H1 (cell line): ENCODE measurements around the gene ASAP2. TPM values are rescaled to one million over a fixed set of nuclear protein-coding genes. Genes with fewer than 3 reads are reported as not detected.
A peak's percentile ranks its signal among the peaks of the same experiment; 100 is the strongest.

Experiments
- CTCF ChIA-PET: fragments of 300-600 bp; sonication (Branson Sonifier 250); formaldehyde crosslinking; loops from one replicate; lab custom pipeline; 2021; ENCODE audit not compliant: partially characterized antibody; lab: Charles Lee
- POLR2A ChIA-PET: fragments of 300-600 bp; sonication (Branson Sonifier 250); formaldehyde crosslinking; loops from one replicate; lab custom pipeline; 2021; ENCODE audit warnings: inconsistent platforms; ENCODE audit not compliant: partially characterized antibody; lab: Charles Lee
- DNase-seq, 2 experiments: peaks; one replicate each; pipeline versions ENCODE4 v3.0.0 to v3.0.0-alpha.2; 2010 to 2022; ENCODE audit warnings: low spot score in 2 of 2, low read depth in 1 of 2, mixed read lengths in 1 of 2
- FAIRE-seq: peaks from 2 replicates; lab custom pipeline; 2011; peaks lifted over from hg19 to GRCh38; lab: Jason Lieb, UNC
- H2AFZ ChIP-seq: 2 replicates; pipeline ENCODE4 v1.8.1; 2012; ENCODE audit warnings: low read length, inconsistent platforms
- H2AK5ac ChIP-seq: 2 replicates; pipeline ENCODE4 v1.6.1; 2013; ENCODE audit warnings: low read depth, low read length
- H2BK120ac ChIP-seq: replicated peaks from 2 replicates; pipeline ENCODE3; 2013; ENCODE audit warnings: low read depth, low read length, inconsistent platforms
- H2BK12ac ChIP-seq: 2 replicates; pipeline ENCODE4 v1.6.1; 2013; ENCODE audit warnings: low read depth, low read length
- H2BK15ac ChIP-seq: 2 replicates; pipeline ENCODE4 v1.6.1; 2013; ENCODE audit warnings: low read length
- H2BK20ac ChIP-seq: 2 replicates; pipeline ENCODE4 v1.6.1; 2013; ENCODE audit warnings: low read length
- H2BK5ac ChIP-seq: 2 replicates; pipeline ENCODE4 v1.6.1; 2013; ENCODE audit warnings: low read depth, low read length
- H3K14ac ChIP-seq: 2 replicates; pipeline ENCODE4 v1.6.1; 2013; ENCODE audit warnings: inconsistent platforms; ENCODE audit not compliant: insufficient read length
- H3K18ac ChIP-seq: 2 replicates; pipeline ENCODE4 v1.6.1; 2013; ENCODE audit warnings: low read length; ENCODE audit errors: extremely low read depth
- H3K23ac ChIP-seq: 2 replicates; pipeline ENCODE4 v1.6.1; 2013; ENCODE audit warnings: inconsistent platforms; ENCODE audit not compliant: insufficient read length
- H3K23me2 ChIP-seq: 2 replicates; pipeline ENCODE4 v1.6.1; 2013; ENCODE audit warnings: low read depth, low read length
- H3K27ac ChIP-seq: 2 replicates; pipeline ENCODE4 v1.6.1; 2011; ENCODE audit warnings: low read depth, low read length, inconsistent platforms
- H3K27me3 ChIP-seq, 4 experiments: replicated peaks in 1 of 4; 1 replicate in 1 of 4; 2 replicates in 3 of 4; pipeline versions ENCODE4 v1.6.1 to v1.8.1; 2011 to 2013; ENCODE audit warnings: low read length in 3 of 4, mild to moderate bottlenecking in 3 of 4, inconsistent platforms in 2 of 4, mixed read lengths in 2 of 4, moderate library complexity in 1 of 4; ENCODE audit not compliant: control insufficient read depth in 3 of 4, insufficient read depth in 3 of 4; ENCODE audit errors: extremely low read depth in 1 of 4
- H3K36me3 ChIP-seq, 4 experiments: 2 replicates each; pipeline versions ENCODE4 v1.6.1 to v1.8.1; 2011 to 2013; ENCODE audit warnings: mild to moderate bottlenecking in 4 of 4, low read length in 3 of 4, moderate library complexity in 2 of 4, control low read depth in 1 of 4, inconsistent platforms in 1 of 4; ENCODE audit not compliant: insufficient read depth in 4 of 4, control insufficient read depth in 2 of 4
- H3K4ac ChIP-seq: replicated peaks from 2 replicates; pipeline ENCODE3; 2013; ENCODE audit warnings: low read length, low read depth, mixed read lengths, inconsistent platforms; ENCODE audit not compliant: insufficient read length
- H3K4me1 ChIP-seq, 4 experiments: replicated peaks in 1 of 4; 1 replicate in 1 of 4; 2 replicates in 3 of 4; pipeline versions ENCODE4 v1.6.1 to v1.8.1; 2011 to 2013; ENCODE audit warnings: low read length in 3 of 4, inconsistent platforms in 2 of 4, mixed read lengths in 1 of 4; ENCODE audit not compliant: insufficient read depth in 4 of 4, control insufficient read depth in 3 of 4
- H3K4me2 ChIP-seq, 2 experiments: 2 replicates each; pipeline versions ENCODE4 v1.6.1 to v1.8.1; 2011 to 2013; ENCODE audit warnings: low read depth in 2 of 2, low read length in 2 of 2, control low read depth in 1 of 2, inconsistent platforms in 1 of 2, mild to moderate bottlenecking in 1 of 2; ENCODE audit not compliant: insufficient read depth in 1 of 2
- H3K4me3 ChIP-seq, 4 experiments: fragments of 200-600, 300-600 bp in 1 of 4; sonication (generic), shearing (Covaris generic), sonication (Bioruptor Twin) in 1 of 4; 2 replicates each; pipeline versions ENCODE4 v1.5.1 to v1.8.1; 2011 to 2016; ENCODE audit warnings: low read length in 4 of 4, low read depth in 3 of 4, control low read depth in 2 of 4, inconsistent platforms in 2 of 4, mild to moderate bottlenecking in 2 of 4, mixed read lengths in 1 of 4, moderate library complexity in 1 of 4; ENCODE audit not compliant: insufficient read depth in 2 of 4; ENCODE audit errors: extremely low read depth in 1 of 4
- H3K56ac ChIP-seq: replicated peaks from 2 replicates; pipeline ENCODE3; 2013; ENCODE audit warnings: low read depth, mild to moderate bottlenecking, mixed read lengths, low read length, inconsistent platforms; ENCODE audit not compliant: insufficient read length
- H3K79me1 ChIP-seq: 2 replicates; pipeline ENCODE4 v1.6.1; 2013; ENCODE audit warnings: low read depth, low read length, control low read depth
- H3K79me2 ChIP-seq, 2 experiments: 2 replicates each; pipeline versions ENCODE4 v1.6.1 to v1.8.1; 2012 to 2013; ENCODE audit warnings: low read length in 2 of 2, mild to moderate bottlenecking in 2 of 2, inconsistent platforms in 1 of 2; ENCODE audit not compliant: insufficient read depth in 2 of 2, control insufficient read depth in 1 of 2
- H3K9ac ChIP-seq, 4 experiments: replicated peaks in 1 of 4; 1 replicate in 1 of 4; 2 replicates in 3 of 4; pipeline versions ENCODE4 v1.6.1 to v1.8.1; 2011 to 2013; ENCODE audit warnings: low read depth in 3 of 4, low read length in 3 of 4, control low read depth in 2 of 4, mild to moderate bottlenecking in 2 of 4, moderate library complexity in 2 of 4, inconsistent platforms in 1 of 4; ENCODE audit errors: extremely low read depth in 1 of 4
- H3K9me3 ChIP-seq, 2 experiments: 2 replicates each; pipeline versions ENCODE4 v1.6.1 to v1.8.1; 2012 to 2013; ENCODE audit warnings: mild to moderate bottlenecking in 2 of 2, moderate library complexity in 2 of 2, control low read depth in 1 of 2, inconsistent platforms in 1 of 2, low read depth in 1 of 2, low read length in 1 of 2, mixed read lengths in 1 of 2; ENCODE audit not compliant: insufficient read depth in 2 of 2
- H4K20me1 ChIP-seq, 2 experiments: replicated peaks in 1 of 2; 2 replicates each; pipeline versions ENCODE3 to v1.8.1; 2011 to 2013; ENCODE audit warnings: inconsistent platforms in 2 of 2, low read length in 2 of 2, mild to moderate bottlenecking in 1 of 2; ENCODE audit not compliant: insufficient read depth in 2 of 2, control insufficient read depth in 1 of 2
- H4K5ac ChIP-seq: 2 replicates; pipeline ENCODE4 v1.6.1; 2013; ENCODE audit warnings: low read length, low read depth, mixed read lengths, inconsistent platforms; ENCODE audit not compliant: insufficient read length
- H4K8ac ChIP-seq: 2 replicates; pipeline ENCODE4 v1.8.0; 2013; ENCODE audit warnings: mild to moderate bottlenecking, moderate library complexity, low read length, inconsistent platforms; ENCODE audit not compliant: insufficient read depth; ENCODE audit errors: extremely low read depth
- H4K91ac ChIP-seq: replicated peaks from 2 replicates; pipeline ENCODE3; 2013; ENCODE audit warnings: low read length, mixed read lengths, inconsistent platforms; ENCODE audit not compliant: insufficient read length
- CHD1 ChIP-seq: IDR thresholded peaks from 2 replicates; pipeline ENCODE4 v1.6.1; 2012; ENCODE audit warnings: low read depth, low read length, improper control_type of control experiment
- CREB1 ChIP-seq: IDR thresholded peaks from 2 replicates; pipeline ENCODE4 v1.6.1; 2012; ENCODE audit warnings: inconsistent platforms
- HDAC2 ChIP-seq, 2 experiments: fragments of 300-600 bp in 1 of 2; sonication (generic) in 1 of 2; IDR thresholded peaks; 2 replicates each; pipeline ENCODE4 v1.6.1; 2011 to 2012; ENCODE audit warnings: low read depth in 2 of 2, low read length in 2 of 2, mild to moderate bottlenecking in 2 of 2, moderate library complexity in 2 of 2, borderline replicate concordance in 1 of 2, inconsistent platforms in 1 of 2
- KDM4A ChIP-seq: IDR thresholded peaks from one replicate; pipeline ENCODE4 v1.7.1; 2012; ENCODE audit warnings: low read depth, mild to moderate bottlenecking, moderate library complexity, low read length, inconsistent platforms; ENCODE audit not compliant: severe bottlenecking
- PHF8 ChIP-seq: fragments of 200-600 bp; sonication (generic); conservative IDR thresholded peaks from 2 replicates; pipeline ENCODE4 v1.7.1; 2012; ENCODE audit warnings: low read depth, mild to moderate bottlenecking, inconsistent platforms, low read length, moderate library complexity
- RAD21 ChIP-seq, 2 experiments: IDR thresholded peaks in 1 of 2; conservative IDR thresholded peaks in 1 of 2; 2 replicates each; pipeline ENCODE4 v1.6.1; 2011; ENCODE audit warnings: low read depth in 2 of 2, low read length in 2 of 2, improper control_type of control experiment in 1 of 2, inconsistent platforms in 1 of 2, mild to moderate bottlenecking in 1 of 2, moderate library complexity in 1 of 2
- RBBP5 ChIP-seq: IDR thresholded peaks from 2 replicates; pipeline ENCODE4 v1.7.1; 2012; ENCODE audit warnings: low read depth, mild to moderate bottlenecking, inconsistent platforms, low read length, moderate library complexity, borderline replicate concordance
- USF2 ChIP-seq: IDR thresholded peaks from 2 replicates; pipeline ENCODE4 v1.6.1; 2011; ENCODE audit warnings: low read length, improper control_type of control experiment
- WGBS, 2 experiments: shearing (Covaris generic) in 1 of 2; methylation state at CpG; one replicate each; pipeline versions ENCODE4 v1.1.6 to v1.1.7; 2013 to 2015; ENCODE audit warnings: low lambda C conversion rate in 2 of 2, mixed read lengths in 2 of 2, inconsistent platforms in 1 of 2, low coverage in 1 of 2, missing lambda C conversion rate in 1 of 2; ENCODE audit not compliant: insufficient replicate concordance in 2 of 2, insufficient coverage in 1 of 2, insufficient read length in 1 of 2; ENCODE audit errors: extremely low coverage in 1 of 2, missing lambda C conversion rate in 1 of 2; 5-methylcytosine and 5-hydroxymethylcytosine counted together
- polyA plus RNA-seq, 7 experiments: library from polyadenylated mRNA; depleted of rRNA in 3 of 7; stranded (reverse) in 5 of 7; unstranded in 2 of 7; fragments of >200 nt in 5 of 7; fragments of 200-250 nt in 2 of 7; gene quantifications; 1 replicate in 5 of 7; 2 replicates in 1 of 7; 4 replicates in 1 of 7; pipeline versions ENCODE4 v1.2.1 to v1.2.3, GENCODE V29; 2011 to 2013; ENCODE audit warnings: missing spikeins in 2 of 7, mixed read lengths in 2 of 7
- total RNA-seq: library from RNA; stranded (reverse); fragmentation: NEBNext Ultra II Directional; extraction: Animal tissue kit (Norgen Biotek cat#: 25700); gene quantifications from 2 replicates; pipeline ENCODE4 v1.2.1, GENCODE V29; 2021
- TF ChIP-seq, protein P1 (sequence below): IDR thresholded peaks from 2 replicates; pipeline ENCODE4 v1.6.1; 2012; ENCODE audit warnings: inconsistent platforms

Gene ASAP2
- total and polyA plus RNA-seq, 2 of the 8 experiments (the other 6 are each of a cell fraction or from before 2014, with no cell fraction given) = 10.2 to 18.7 TPM

- no peaks in the 10 kb centered on the region for H3K36me3 ChIP-seq
- H2BK12ac ChIP-seq = no peak overlapping the region
- H4K8ac ChIP-seq = no peak overlapping the region
- no peak overlapping the region for H4K5ac ChIP-seq
- peaks cover 17 to 21% of the 10 kb centered on the region in 2 experiments for H4K20me1 ChIP-seq
- no peaks in the 10 kb centered on the region for H3K9me3 ChIP-seq
- no peaks in the 10 kb centered on the region; a peak in 1 of 7 replicates for H3K27me3 ChIP-seq
- no peak overlapping the region for H2BK20ac ChIP-seq
- WGBS, 2 experiments = 88% methylated on average over 14 of the region's 14 CpGs; no CpG with 5 or more reads in 1 of the 2 experiments
- H2BK120ac ChIP-seq = no peak overlapping the region
- H2AFZ ChIP-seq = no peak overlapping the region
- H3K23me2 ChIP-seq = no peaks in the 10 kb centered on the region
- H3K79me1 ChIP-seq = peaks cover 14% of the 10 kb centered on the region
- H2BK15ac ChIP-seq = no peak overlapping the region
- H3K4me3 ChIP-seq = no peak overlapping the region
- peaks cover 0 to 59% of the 10 kb centered on the region in 2 experiments; a peak in 2 of 4 replicates for H3K79me2 ChIP-seq
- ChIA-PET POLR2A (interaction anchor here (1.1 kb wide), 1 partner anchor 69 kb away, joined by 3 read pairs; no protein-coding TSS in a partner anchor), CTCF (interaction anchor here (0.8 to 2.5 kb wide), 7 partner anchors 9 to 221 kb away, joined by 3 to 9 read pairs (median 4); no protein-coding TSS in a partner anchor)
- FAIRE-seq (no peak), DNase-seq (peak in 1 of 2 experiments; percentile 36)
- H3K4ac ChIP-seq = no peak overlapping the region
- peaks cover 0 to 11% (median 5%) of the 10 kb centered on the region in 4 experiments; a peak in 5 of 7 replicates for H3K4me1 ChIP-seq
- H2AK5ac ChIP-seq = no peak overlapping the region
- H4K91ac ChIP-seq = no peak overlapping the region
- H3K9ac ChIP-seq = no peak overlapping the region
- no peak overlapping the region for H3K4me2 ChIP-seq
- no peak overlapping the region for H2BK5ac ChIP-seq
- no peak overlapping the region for H3K14ac ChIP-seq
- no peak overlapping the region for H3K23ac ChIP-seq
- no peak overlapping the region for H3K27ac ChIP-seq
- H3K56ac ChIP-seq = no peak overlapping the region
- H3K18ac ChIP-seq = no peak overlapping the region
- TF ChIP-seq PHF8 (no peak), RAD21 (IDR thresholded peaks at IDR 0.05 in 1 of 2, conservative IDR thresholded peaks at IDR 0.05 in 1 of 2; ENCODE audit: low read depth in 2 of 2, low read length in 2 of 2) (no peak), USF2 (no peak), KDM4A (no peak), CHD1 (no peak), HDAC2 (IDR thresholded peaks at IDR 0.05; ENCODE audit: borderline replicate concordance in 1 of 2, low read depth in 2 of 2, low read length in 2 of 2) (no peak), RBBP5 (no peak), CREB1 (no peak)
- TF ChIP-seq, protein P1, sequence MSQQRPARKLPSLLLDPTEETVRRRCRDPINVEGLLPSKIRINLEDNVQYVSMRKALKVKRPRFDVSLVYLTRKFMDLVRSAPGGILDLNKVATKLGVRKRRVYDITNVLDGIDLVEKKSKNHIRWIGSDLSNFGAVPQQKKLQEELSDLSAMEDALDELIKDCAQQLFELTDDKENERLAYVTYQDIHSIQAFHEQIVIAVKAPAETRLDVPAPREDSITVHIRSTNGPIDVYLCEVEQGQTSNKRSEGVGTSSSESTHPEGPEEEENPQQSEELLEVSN = no peak
Observed at GRCh38 chr2:9231291-9232165, 24.9 kb downstream of the ASAP2 start.
